ENCODE data around the gene DPCD. TPM values are rescaled to one million over a fixed set of nuclear protein-coding genes. Genes with fewer than 3 reads are reported as not detected.
"Not testable (repeated sequence)": the region's sequence is repeated elsewhere in the genome, so short reads cannot be mapped to it uniquely, and the experiment has no call there.

DPCD gene
- total and polyA plus RNA-seq, 12 donors = 8.3 to 42.5 (median 26.5) TPM

DNA sequence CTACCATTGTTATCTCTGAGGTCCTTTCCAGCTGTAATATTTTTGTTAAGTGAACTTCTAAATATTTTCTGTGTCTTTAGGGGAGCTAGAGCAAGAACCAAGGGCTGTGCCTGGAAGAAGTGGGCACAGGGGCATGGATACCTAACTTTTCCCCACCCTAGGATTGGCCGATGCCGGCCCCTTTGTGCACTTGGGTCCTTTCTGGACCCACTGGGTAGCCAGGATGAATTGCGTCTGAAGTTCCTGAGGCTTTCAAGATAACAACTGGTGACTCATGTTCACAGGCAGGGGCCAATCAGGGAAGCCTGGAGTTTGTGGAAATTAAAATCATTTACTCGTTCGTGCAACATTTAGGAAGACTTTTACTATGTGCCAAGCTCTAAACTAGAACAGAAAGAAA is 758 bp downstream of the DPCD start:
- intact Hi-C loops (cut with DNase I) = no loop called here
- WGBS, 4 donors = 33 to 46% (median 39%) methylated on average over 5 of the region's 5 CpGs

DNA sequence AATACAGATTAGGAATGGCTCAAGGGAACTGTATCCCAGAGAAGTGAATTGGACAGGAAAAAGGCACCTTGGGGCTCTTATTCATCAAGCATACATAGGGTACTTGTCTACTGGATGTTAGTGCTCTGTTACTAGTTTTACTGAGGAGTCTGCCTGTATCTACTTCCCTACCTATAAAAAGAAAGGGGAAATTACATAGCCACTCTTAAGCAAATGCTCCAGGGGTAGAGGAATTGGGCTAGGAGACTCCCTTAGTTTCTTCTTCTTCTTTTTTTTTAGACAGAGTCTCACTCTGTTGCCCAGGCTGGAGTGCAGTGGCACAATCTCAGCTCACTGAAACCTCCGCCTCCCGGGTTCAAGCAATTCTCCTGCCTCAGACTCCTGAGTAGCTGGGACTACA is 5.2 kb downstream of the DPCD start:
- WGBS, 4 donors = 59 to 92% (median 65%) methylated on average over 2 of the region's 2 CpGs
- H3K27me3 ChIP-seq; intact Hi-C loops (cut with DNase I); H3K27ac ChIP-seq; DNase-seq; H3K4me3 ChIP-seq; H3K36me3 ChIP-seq (replicated peaks in 1 of 2); H3K4me1 ChIP-seq (replicated peaks in 1 of 2); H3K9me3 ChIP-seq (replicated peaks in 1 of 3): not testable (repeated sequence)

More for the DNA sequence above, 758 bp downstream of the DPCD start:
- Histone ChIP-seq H3K4me3 (peak overlapping the region in 1 of 4 donors; percentile 80), H3K36me3 (replicated peaks in 1 of 2) (peaks cover 0 to 7% of the 10 kb centered on the region in 2 donors), H3K9me3 (replicated peaks in 1 of 3) (no peaks in the 10 kb centered on the region), H3K4me1 (replicated peaks in 1 of 2) (peaks cover 7 to 20% of the 10 kb centered on the region in 2 donors), H3K27ac (no peak overlapping the region), H3K27me3 (no peaks in the 10 kb centered on the region)
- DNase-seq = peak in 3 of 7 donors; percentile 42 to 59 (median 46)
- TF ChIP-seq POLR2A (IDR thresholded peaks at IDR 0.05) = no peak
- TF ChIP-seq CTCF (IDR thresholded peaks at IDR 0.05) = no peak

- WGBS, 4 donors = 86 to 92% (median 90%) methylated on average over 13 of the region's 13 CpGs
- no peaks in the 10 kb centered on the region for H3K36me3 ChIP-seq (replicated peaks in 1 of 2)
- TF ChIP-seq CTCF (IDR thresholded peaks at IDR 0.05) = no peak
- no peak for TF ChIP-seq POLR2A (IDR thresholded peaks at IDR 0.05)
- H3K27ac ChIP-seq = no peak overlapping the region
- DNase-seq = no peak
- H3K4me3 ChIP-seq = no peak overlapping the region
- no peaks in the 10 kb centered on the region for H3K9me3 ChIP-seq (replicated peaks in 1 of 3)
- H3K27me3 ChIP-seq = no peaks in the 10 kb centered on the region
- no peaks in the 10 kb centered on the region for H3K4me1 ChIP-seq (replicated peaks in 1 of 2)
- intact Hi-C loops (cut with DNase I) = no loop called here
Measured at GRCh38 chr10:101595591-101596433, 7.7 kb downstream of the DPCD start.

DNA sequence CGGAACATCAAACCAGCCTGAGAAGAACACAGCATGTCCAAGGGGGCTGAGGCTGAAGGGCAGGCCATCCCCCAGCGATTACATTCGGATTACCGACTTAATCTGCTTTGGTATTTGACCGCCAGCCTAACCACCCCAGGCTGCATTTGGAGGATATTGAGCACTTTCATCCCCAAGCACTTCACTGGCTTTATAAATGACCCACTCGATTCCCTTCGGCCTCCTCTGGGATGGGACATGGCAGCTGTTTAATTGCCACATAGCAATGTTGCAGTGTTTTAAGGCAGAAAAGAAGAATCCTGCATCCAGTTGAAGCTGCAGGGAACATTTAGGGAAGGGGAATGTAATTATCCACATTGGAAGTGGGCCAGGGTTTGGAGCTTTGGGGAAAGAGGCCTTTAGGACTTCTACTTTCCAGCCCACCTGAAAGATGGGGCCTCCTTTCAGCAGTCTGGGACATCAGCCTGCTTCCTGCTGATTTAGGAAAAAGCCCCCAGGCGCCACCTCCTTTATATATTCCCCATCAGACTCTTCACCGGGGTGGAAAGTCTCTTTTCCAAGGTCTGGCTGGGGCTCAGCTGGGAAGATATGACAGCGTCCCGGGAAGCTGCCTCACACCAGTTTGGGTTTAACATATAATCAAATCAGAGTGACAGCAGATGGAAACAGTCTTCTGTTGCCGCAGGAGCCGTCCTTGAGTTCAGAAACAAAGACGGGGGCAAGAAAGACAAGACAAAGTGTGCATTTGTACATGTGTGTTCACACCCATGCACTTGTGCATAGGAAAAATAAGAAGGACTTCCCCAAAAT is 9.2 kb downstream of the DPCD start:
- no peak for DNase-seq

More for the DNA sequence above, 9.2 kb downstream of the DPCD start:
- Histone ChIP-seq H3K36me3 (replicated peaks in 1 of 2) (no peaks in the 10 kb centered on the region), H3K4me1 (replicated peaks in 1 of 2) (peaks cover 0 to 4% of the 10 kb centered on the region in 2 donors), H3K27me3 (no peaks in the 10 kb centered on the region), H3K27ac (no peak overlapping the region), H3K4me3 (no peak overlapping the region), H3K9me3 (replicated peaks in 1 of 3) (no peaks in the 10 kb centered on the region)
- intact Hi-C loops (cut with DNase I) = no loop called here
- no peak for TF ChIP-seq POLR2A (IDR thresholded peaks at IDR 0.05)
- TF ChIP-seq CTCF (IDR thresholded peaks at IDR 0.05) = no peak
- WGBS, 4 donors = 73 to 78% (median 77%) methylated on average over 14 of the region's 14 CpGs
